Measurements from ENCODE around the gene VPS50.
"Not testable (repeated sequence)": the region's sequence is repeated elsewhere in the genome, so short reads cannot be mapped to it uniquely, and the experiment has no call there.

VPS50 gene

GRCh38 chr7:93350338-93350737, 118.2 kb downstream of the VPS50 start:
- no peak for DNase-seq

- no peak for DNase-seq
These were observed 120.7 kb downstream of the VPS50 start for GRCh38 chr7:93352881-93353280.

- no peak for DNase-seq
These were observed 122.6 kb downstream of the VPS50 start for GRCh38 chr7:93354815-93355214.

- no peak for DNase-seq
These were observed 127.5 kb downstream of the VPS50 start for GRCh38 chr7:93359520-93360198.

GRCh38 chr7:93361853-93362252, 129.7 kb downstream of the VPS50 start:
- DNase-seq = no peak

- no peak for DNase-seq
These were observed 132.6 kb downstream of the VPS50 start for GRCh38 chr7:93364806-93365205.

- DNase-seq = no peak
These were observed 133.2 kb downstream of the VPS50 start for GRCh38 chr7:93365341-93365740.

- no peak for DNase-seq
These were observed 134.7 kb downstream of the VPS50 start for GRCh38 chr7:93366816-93367215.

GRCh38 chr7:93367254-93367653, 135.1 kb downstream of the VPS50 start:
- DNase-seq = no peak

- DNase-seq = not testable (repeated sequence)
These were observed 138.8 kb downstream of the VPS50 start for GRCh38 chr7:93370937-93371336.

- no peak for DNase-seq
These were observed 141.4 kb downstream of the VPS50 start for GRCh38 chr7:93373537-93373936.

- DNase-seq = peak; percentile 9 to 32
These were observed 142.3 kb downstream of the VPS50 start for GRCh38 chr7:93374345-93374940.

- no peak for DNase-seq
These were observed 143.4 kb downstream of the VPS50 start for GRCh38 chr7:93375603-93376002.

GRCh38 chr7:93378131-93378760, 146.1 kb downstream of the VPS50 start:
- no peak for DNase-seq

GRCh38 chr7:93382362-93382761, 150.2 kb downstream of the VPS50 start:
- DNase-seq = no peak

- DNase-seq = no peak
These were observed 158.5 kb downstream of the VPS50 start for GRCh38 chr7:93390660-93391059.

GRCh38 chr7:93392984-93393383, 160.8 kb downstream of the VPS50 start:
- DNase-seq = no peak

- DNase-seq = no peak
These were observed 167.5 kb downstream of the VPS50 start for GRCh38 chr7:93399642-93400041.

- DNase-seq = no peak
These were observed 170.8 kb downstream of the VPS50 start for GRCh38 chr7:93402944-93403343.

- no peak for DNase-seq
These were observed 175.1 kb downstream of the VPS50 start for GRCh38 chr7:93407239-93407638.

GRCh38 chr7:93409324-93409723, 177.2 kb downstream of the VPS50 start:
- no peak for DNase-seq
